DMS53 treated with DMSO at 0.1 percent for 48 hours (cell line): Measurements from ENCODE around the gene BCAS1.
A peak's percentile ranks its signal among the peaks of the same experiment; 100 is the strongest.

ENCODE experiments used
- DNase-seq: peaks from one replicate; lab custom pipeline; 2025; ENCODE audit not compliant: unreplicated experiment; lab: John Stamatoyannopoulos, UW

Gene BCAS1

DNA sequence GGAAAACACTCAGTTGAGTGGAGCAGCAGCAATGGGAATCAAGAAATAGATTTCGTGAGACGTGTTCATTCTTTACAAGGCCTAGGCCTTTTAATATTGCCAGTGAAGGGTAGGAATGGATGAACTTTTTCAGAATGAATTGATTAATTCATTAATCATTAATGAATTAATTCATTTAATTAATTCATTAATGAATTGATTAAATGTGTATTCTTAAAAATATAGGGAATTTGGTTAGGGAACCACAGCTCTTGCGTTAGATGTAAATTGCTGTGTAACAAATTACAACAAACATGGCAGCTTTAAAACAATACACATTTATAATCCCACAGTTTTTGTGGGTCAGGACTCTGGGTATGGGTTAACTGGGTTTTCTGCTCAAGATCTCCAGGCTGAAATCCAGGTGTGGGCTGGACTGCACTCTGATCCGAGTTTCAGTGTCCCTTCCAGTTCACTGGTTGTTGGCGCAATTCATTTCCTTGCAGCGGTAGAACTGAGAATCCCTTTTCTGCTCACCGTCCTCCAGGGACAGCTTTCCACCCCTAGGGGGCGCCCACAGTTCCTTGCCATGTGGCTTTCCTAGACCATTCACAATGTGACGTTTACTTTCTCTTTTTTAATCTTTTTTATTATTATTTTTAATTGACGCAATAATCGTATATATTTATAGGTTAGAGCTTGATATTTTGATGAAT is 32.8 kb upstream of the BCAS1 start:
- peak; percentile 68 for DNase-seq

DNA sequence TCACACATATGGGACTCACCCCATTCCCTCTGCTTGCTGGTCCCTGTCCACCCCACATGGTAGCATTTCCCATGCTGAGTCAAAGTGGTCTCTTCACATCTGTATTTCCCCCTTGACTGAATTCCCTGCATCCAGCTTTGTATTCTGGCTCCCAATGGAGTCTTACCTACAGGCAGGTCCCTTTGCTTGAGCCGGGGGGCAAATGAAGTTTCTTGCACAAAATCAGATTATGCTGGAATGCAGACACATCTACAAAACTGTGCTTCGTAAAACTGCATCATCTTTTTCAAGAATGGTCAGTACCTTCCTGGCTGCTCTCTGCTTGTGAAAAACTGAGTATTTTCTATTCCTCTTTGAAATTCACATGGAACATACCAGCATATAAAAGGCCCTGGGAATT is 32.1 kb upstream of the BCAS1 start:
- no peak for DNase-seq

GRCh38 chr20:54100563-54100962 is 30.2 kb upstream of the BCAS1 start:
- no peak for DNase-seq

- DNase-seq, result no peak
Measured at GRCh38 chr20:54099894-54100293, 29.5 kb upstream of the BCAS1 start.

DNA sequence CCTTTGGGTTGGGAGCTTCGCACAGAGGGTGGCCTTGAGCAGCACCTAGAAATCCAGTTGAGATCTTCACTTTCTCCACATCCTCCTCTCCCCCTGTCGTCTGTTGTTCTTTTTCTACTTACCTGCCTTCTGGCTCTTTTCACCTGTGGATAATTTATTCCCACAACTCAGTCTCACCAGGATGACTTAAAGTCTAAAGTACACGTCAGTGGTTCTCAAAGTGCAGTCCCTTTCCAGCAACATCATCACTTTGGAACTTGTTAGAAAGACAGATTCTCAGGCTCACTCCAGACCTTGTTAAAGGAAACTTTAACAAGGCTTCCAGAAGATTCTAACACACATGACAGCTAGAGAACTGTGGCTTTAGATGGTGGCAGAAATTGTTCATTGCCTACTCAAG is 27.7 kb upstream of the BCAS1 start:
- no peak for DNase-seq

DNA sequence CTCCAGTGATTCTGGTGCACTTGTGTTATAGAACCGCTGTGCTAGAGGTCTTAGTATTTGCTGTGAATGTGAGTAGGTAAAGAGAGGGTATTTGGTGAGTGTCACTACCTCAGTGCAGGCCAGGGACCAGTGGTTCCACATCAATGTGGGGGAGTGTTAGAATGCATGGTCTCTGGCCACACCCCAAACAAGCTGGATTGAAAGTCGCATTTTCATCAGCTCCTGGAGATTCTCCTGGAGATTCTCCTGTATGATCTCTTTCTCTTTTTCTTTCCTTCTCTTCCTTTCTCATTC is 26.8 kb upstream of the BCAS1 start:
- no peak for DNase-seq

GRCh38 chr20:54095824-54096223 is 25.4 kb upstream of the BCAS1 start:
- no peak for DNase-seq

- no peak for DNase-seq
Measured at GRCh38 chr20:54094268-54094580, 23.8 kb upstream of the BCAS1 start.

GRCh38 chr20:54093423-54094267 is 23.3 kb upstream of the BCAS1 start:
- no peak for DNase-seq

- no peak for DNase-seq
Measured at GRCh38 chr20:54092021-54092420, 21.6 kb upstream of the BCAS1 start.

- DNase-seq, result no peak
Measured at GRCh38 chr20:54091120-54091480, 20.7 kb upstream of the BCAS1 start.

GRCh38 chr20:54090230-54091119 is 20.1 kb upstream of the BCAS1 start:
- DNase-seq, result no peak

DNA sequence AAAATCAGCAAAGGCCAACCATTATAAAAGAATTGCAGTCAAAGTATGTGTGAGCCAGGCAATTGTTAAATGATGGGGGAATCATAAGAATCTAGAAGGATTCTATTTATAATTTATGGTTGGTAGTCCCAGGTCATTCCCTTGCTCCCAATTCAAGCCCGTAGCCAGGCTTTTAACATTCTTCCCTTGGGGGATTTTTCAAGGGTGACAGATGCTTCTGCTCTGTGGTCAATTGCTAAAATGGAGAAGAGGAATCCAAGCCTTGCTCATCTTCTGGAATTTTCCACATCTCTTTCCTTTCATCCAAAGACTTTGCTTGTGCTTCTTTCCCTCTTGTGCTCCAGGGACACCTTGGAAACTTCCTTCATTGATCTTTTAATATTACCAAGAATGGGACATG is 18.0 kb upstream of the BCAS1 start:
- DNase-seq, result no peak

DNA sequence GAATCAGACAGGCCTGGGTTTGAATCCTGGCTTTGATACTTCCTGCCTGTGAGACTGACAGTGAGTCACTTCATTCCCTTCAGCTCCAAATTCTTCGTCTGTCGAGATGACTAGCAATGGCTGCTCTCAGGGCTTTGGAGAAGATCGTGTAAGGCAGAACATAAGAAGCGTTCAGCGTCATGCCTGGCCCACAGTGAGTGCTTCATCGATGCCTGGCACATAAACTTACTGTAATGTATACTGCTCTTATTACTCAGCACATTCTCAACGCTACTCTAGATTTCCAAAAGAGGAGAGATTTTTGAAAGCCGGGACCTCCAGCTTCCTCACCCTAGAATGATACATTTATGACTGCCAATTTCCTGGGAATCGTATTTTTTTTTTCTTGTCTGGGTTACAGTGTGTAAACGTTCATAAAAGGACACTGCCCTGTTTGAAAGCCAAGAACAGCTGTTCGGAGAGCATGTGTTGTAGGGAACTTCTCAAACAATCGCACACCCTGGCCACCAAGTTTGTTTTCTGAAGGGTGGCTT is 16.2 kb upstream of the BCAS1 start:
- no peak for DNase-seq

- no peak for DNase-seq
Measured at GRCh38 chr20:54085910-54086309, 15.5 kb upstream of the BCAS1 start.

DNA sequence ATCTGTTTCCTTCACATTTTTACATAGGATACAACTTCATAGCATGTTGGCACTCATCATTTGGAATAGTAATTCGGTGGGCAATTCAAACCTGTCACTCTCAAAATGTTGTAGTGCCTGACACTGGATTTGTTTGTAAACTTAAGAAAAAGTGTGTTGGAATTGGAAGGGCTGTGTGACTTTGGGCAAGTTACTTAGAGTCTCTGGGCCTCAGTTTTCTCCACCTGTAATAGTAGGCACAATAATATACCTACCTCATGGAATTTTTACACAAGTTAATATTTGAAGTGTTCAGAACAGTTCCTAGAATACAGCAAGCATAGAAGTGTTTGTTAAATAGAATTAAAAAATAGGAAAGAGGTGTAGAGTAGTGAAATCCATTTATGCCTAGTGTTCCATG is 15.0 kb upstream of the BCAS1 start:
- DNase-seq, result no peak

GRCh38 chr20:54084727-54085388 is 14.5 kb upstream of the BCAS1 start:
- DNase-seq, result no peak

DNA sequence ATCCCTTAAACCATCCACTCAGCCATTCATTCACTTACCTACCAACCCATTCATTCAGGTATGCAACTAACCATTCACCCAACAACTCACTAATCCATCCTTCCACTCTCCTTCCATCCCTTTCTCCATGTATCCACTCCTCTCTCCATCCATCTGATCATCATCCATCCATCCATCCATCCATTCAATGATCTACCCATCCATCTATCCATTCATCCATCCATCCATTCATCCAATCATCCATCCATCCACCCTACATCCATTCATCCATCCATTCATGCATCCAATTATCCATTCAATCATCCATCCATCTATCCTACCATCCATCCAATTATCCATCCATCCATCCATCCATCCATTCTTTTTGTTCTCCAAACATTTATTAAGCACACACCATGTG is 13.8 kb upstream of the BCAS1 start:
- DNase-seq, result no peak

GRCh38 chr20:54083459-54083858 is 13.1 kb upstream of the BCAS1 start:
- no peak for DNase-seq

- DNase-seq, result no peak
Measured at GRCh38 chr20:54082100-54082499, 11.7 kb upstream of the BCAS1 start.

DNA sequence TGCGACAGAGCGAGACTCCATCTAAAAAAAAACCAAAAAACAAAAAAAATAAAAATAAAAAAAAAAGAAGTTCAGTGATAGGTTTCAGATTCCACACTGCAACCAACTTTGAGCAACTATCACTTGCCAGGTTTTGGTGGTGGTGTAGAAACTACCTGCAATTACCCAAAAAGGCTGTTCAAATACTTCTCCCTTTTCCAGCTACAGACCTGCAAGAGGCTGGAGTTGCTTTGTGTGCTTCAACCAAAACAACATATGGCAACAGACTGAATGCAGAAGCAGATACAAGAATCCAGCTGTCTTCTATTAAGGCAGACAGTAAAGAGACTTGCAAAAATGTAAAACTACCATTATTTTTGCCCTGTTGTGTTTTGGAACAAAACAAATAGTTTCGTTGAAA is 9.3 kb upstream of the BCAS1 start:
- no peak for DNase-seq
